SK-N-SH (cell line): ENCODE data around the gene CFAP92. TPM values are rescaled to one million over a fixed set of nuclear protein-coding genes. Genes with fewer than 3 reads are reported as not detected.

Source experiments
- CTCF ChIA-PET: fragments of 300-600, 350-600 bp; formaldehyde crosslinking; extraction: SDS; loops from one replicate; lab custom pipeline; 2021; lab: Yijun Ruan, JAX
- POLR2A ChIA-PET: fragments of 350-600 bp; sonication (Branson Sonifier 250); formaldehyde crosslinking; extraction: SDS; loops from one replicate; lab custom pipeline; 2020; ENCODE audit warnings: antibody characterized with exemption, inconsistent platforms; lab: Yijun Ruan, JAX
- DNase-seq: peaks from one replicate; pipeline ENCODE4 v3.0.0; 2012
- H2AFZ ChIP-seq: fragments of 200-600 bp; sonication (generic); 2 replicates; pipeline ENCODE4 v1.8.1; 2016; ENCODE audit warnings: antibody characterized with exemption, mild to moderate bottlenecking, low read depth
- H3F3A ChIP-seq: fragments of 200-600 bp; sonication (generic); replicated peaks from 2 replicates; pipeline ENCODE3; 2016; ENCODE audit warnings: antibody characterized with exemption, mild to moderate bottlenecking; ENCODE audit not compliant: insufficient read depth
- H3K27ac ChIP-seq, 2 experiments: fragments of 200-500 bp in 1 of 2; fragments of 200-600 bp in 1 of 2; sonication (Bioruptor generic) in 1 of 2; sonication (generic), shearing (Covaris generic) in 1 of 2; 2 replicates each; pipeline versions ENCODE4 v1.5.1 to v1.6.1; 2014 to 2016; ENCODE audit warnings: low read depth in 2 of 2, inconsistent platforms in 1 of 2, low read length in 1 of 2, mild to moderate bottlenecking in 1 of 2, mixed read lengths in 1 of 2
- H3K27me3 ChIP-seq: fragments of 200-600 bp; sonication (generic), shearing (Covaris generic); 2 replicates; pipeline ENCODE4 v1.6.1; 2016; ENCODE audit warnings: mixed run types; ENCODE audit not compliant: insufficient read depth
- H3K36me3 ChIP-seq, 2 experiments: fragments of 200-500 bp in 1 of 2; fragments of 200-600 bp in 1 of 2; sonication (Bioruptor generic) in 1 of 2; sonication (generic) in 1 of 2; replicated peaks in 1 of 2; 2 replicates each; pipeline versions ENCODE3 to v1.5.1; 2014 to 2016; ENCODE audit warnings: low read length in 1 of 2, mild to moderate bottlenecking in 1 of 2; ENCODE audit not compliant: insufficient read depth in 2 of 2, control insufficient read depth in 1 of 2
- H3K4me1 ChIP-seq, 2 experiments: fragments of 200-500 bp in 1 of 2; fragments of 200-600 bp in 1 of 2; sonication (Bioruptor generic) in 1 of 2; sonication (generic), shearing (Covaris generic) in 1 of 2; 2 replicates each; pipeline versions ENCODE4 v1.5.1 to v1.6.1; 2014 to 2016; ENCODE audit warnings: low read depth in 1 of 2, low read length in 1 of 2, mixed run types in 1 of 2; ENCODE audit not compliant: insufficient read depth in 2 of 2, control insufficient read depth in 1 of 2
- H3K4me2 ChIP-seq: fragments of 200-600 bp; sonication (generic), shearing (Covaris generic); 2 replicates; pipeline ENCODE4 v1.6.1; 2017; ENCODE audit warnings: mixed run types
- H3K4me3 ChIP-seq, 2 experiments: fragments of 200-500 bp in 1 of 2; fragments of 200-600 bp in 1 of 2; sonication (Bioruptor generic) in 1 of 2; sonication (generic), shearing (Covaris generic) in 1 of 2; 2 replicates each; pipeline versions ENCODE4 v1.5.1 to v1.8.1; 2014 to 2016; ENCODE audit warnings: low read depth in 2 of 2, inconsistent platforms in 1 of 2, low read length in 1 of 2, mild to moderate bottlenecking in 1 of 2, mixed read lengths in 1 of 2, moderate library complexity in 1 of 2
- H3K79me2 ChIP-seq: fragments of 200-600 bp; sonication (generic); 2 replicates; pipeline ENCODE4 v1.8.1; 2017; ENCODE audit warnings: mild to moderate bottlenecking; ENCODE audit not compliant: insufficient read depth
- H3K9ac ChIP-seq: fragments of 200-600 bp; sonication (generic); 2 replicates; pipeline ENCODE4 v1.6.1; 2017; ENCODE audit warnings: mixed run types
- H3K9me2 ChIP-seq: fragments of 200-600 bp; sonication (generic); 2 replicates; pipeline ENCODE4 v1.6.1; 2017; ENCODE audit warnings: mixed run types
- H3K9me3 ChIP-seq: fragments of 200-600 bp; sonication (generic); 2 replicates; pipeline ENCODE4 v1.6.1; 2017; ENCODE audit warnings: mixed run types, mild to moderate bottlenecking, moderate library complexity
- H4K20me1 ChIP-seq: fragments of 200-600 bp; sonication (generic); 2 replicates; pipeline ENCODE4 v1.6.1; 2017; ENCODE audit warnings: mild to moderate bottlenecking, mixed run types; ENCODE audit not compliant: insufficient read depth
- EP300 ChIP-seq, 2 experiments: IDR thresholded peaks; 2 replicates each; pipeline versions ENCODE4 v1.4.0 to v1.6.1; 2012; ENCODE audit warnings: borderline replicate concordance in 1 of 2, low read depth in 1 of 2, low read length in 1 of 2
- EZH2phosphoT487 ChIP-seq: fragments of 200-600 bp; sonication (generic); IDR thresholded peaks from 2 replicates; pipeline ENCODE4 v1.6.1; 2017; ENCODE audit warnings: low read depth, mixed run types, mild to moderate bottlenecking, antibody characterized with exemption, moderate library complexity, borderline replicate concordance
- FOSL2 ChIP-seq: IDR thresholded peaks from 2 replicates; pipeline ENCODE4 v1.4.0; 2012; ENCODE audit warnings: low read depth, mild to moderate bottlenecking, moderate library complexity, borderline replicate concordance
- FOXJ3 ChIP-seq: sonication (generic); formaldehyde crosslinking; IDR thresholded peaks from 2 replicates; pipeline ENCODE4 v1.5.1; 2020; ENCODE audit warnings: mild to moderate bottlenecking, missing genetic modification reagents
- GABPA ChIP-seq: IDR thresholded peaks from 2 replicates; pipeline ENCODE4 v1.4.0; 2012; ENCODE audit warnings: low read depth, mild to moderate bottlenecking
- GATA2 ChIP-seq: sonication (generic); formaldehyde crosslinking; IDR thresholded peaks from 2 replicates; pipeline ENCODE4 v1.5.0; 2020; ENCODE audit warnings: mild to moderate bottlenecking, missing genetic modification reagents
- JUND ChIP-seq: IDR thresholded peaks from 2 replicates; pipeline ENCODE4 v1.4.0; 2012
- MAX ChIP-seq: IDR thresholded peaks from 2 replicates; pipeline ENCODE4 v1.4.0; 2012; ENCODE audit warnings: low read depth
- NFIC ChIP-seq: IDR thresholded peaks from 2 replicates; pipeline ENCODE4 v1.4.0; 2012; ENCODE audit warnings: borderline replicate concordance
- RAD21 ChIP-seq: IDR thresholded peaks from 2 replicates; pipeline ENCODE4 v1.6.1; 2012; ENCODE audit warnings: mild to moderate bottlenecking, low read length
- RXRA ChIP-seq: IDR thresholded peaks from 2 replicates; pipeline ENCODE4 v1.4.0; 2012; ENCODE audit warnings: low read depth, mild to moderate bottlenecking, borderline replicate concordance
- SIN3A ChIP-seq: IDR thresholded peaks from 2 replicates; pipeline ENCODE4 v1.6.1; 2012; ENCODE audit warnings: low read depth, mild to moderate bottlenecking, low read length, moderate library complexity, borderline replicate concordance
- TAF1 ChIP-seq: IDR thresholded peaks from 2 replicates; pipeline ENCODE4 v1.6.1; 2012; ENCODE audit warnings: low read depth, mild to moderate bottlenecking, low read length, moderate library complexity, borderline replicate concordance
- whole genome bisulfite sequencing: methylation state at CpG from one replicate; pipeline ENCODE4 v1.1.6; 2017; ENCODE audit warnings: low lambda C conversion rate; 5-methylcytosine and 5-hydroxymethylcytosine counted together
- polyA plus RNA-seq, 3 experiments: library from polyadenylated mRNA; depleted of rRNA; stranded (reverse); fragments of >200 nt; gene quantifications; 2 replicates each; pipeline ENCODE4 v1.2.3, GENCODE V29; 2012
- TF ChIP-seq, protein P1 (sequence below): IDR thresholded peaks from 2 replicates; pipeline ENCODE4 v1.6.1; 2012; ENCODE audit warnings: mild to moderate bottlenecking, low read depth, low read length, moderate library complexity
- TF ChIP-seq, protein P2 (sequence below): fragments of 150-350 bp; IDR thresholded peaks from 2 replicates; pipeline ENCODE4 v1.6.1; 2017; ENCODE audit warnings: antibody characterized with exemption, low read length, low read depth, borderline replicate concordance
- TF ChIP-seq, protein P3 (sequence below): fragments of 200-600 bp; sonication (generic); IDR thresholded peaks from 2 replicates; pipeline ENCODE4 v1.6.1; 2017; ENCODE audit warnings: antibody characterized with exemption, mild to moderate bottlenecking, moderate library complexity

Gene CFAP92
- polyA plus RNA-seq, 1 of the 3 experiments (the other 2 are of a cell fraction): not detected

DNA sequence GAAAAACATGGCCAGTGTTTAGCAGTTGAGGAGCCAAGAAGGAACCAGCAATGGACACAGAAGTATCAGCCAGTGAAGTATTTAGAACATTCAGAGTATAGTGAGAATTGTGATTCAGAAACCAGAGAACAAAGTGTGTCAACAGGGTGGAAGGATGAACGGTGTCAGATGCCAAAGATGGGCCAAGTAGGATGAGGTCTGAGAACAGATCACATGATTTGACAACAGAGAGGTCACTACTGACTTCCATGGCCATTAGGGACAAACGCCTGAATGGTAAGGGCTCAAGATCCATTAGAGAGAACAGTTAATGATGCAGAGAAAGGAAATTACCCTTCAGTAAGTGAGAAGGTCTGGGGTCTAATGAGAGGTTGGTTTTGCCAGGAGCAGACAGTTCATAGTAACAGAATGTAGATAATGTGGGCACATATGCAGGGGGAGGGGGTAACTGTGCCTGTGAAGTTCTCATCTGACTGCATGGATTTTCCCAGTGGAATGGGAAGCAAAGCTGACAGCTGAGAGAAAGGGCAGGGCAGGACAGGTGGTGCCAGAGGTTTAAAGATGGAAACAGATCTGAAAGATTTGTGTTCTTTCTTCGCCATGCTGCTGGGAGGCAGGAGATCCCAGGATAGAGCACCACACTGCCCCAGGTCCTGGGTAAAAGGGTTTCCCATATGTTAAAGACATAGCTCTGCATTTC lies 119.2 kb downstream of the CFAP92 start:
- Histone ChIP-seq H3K9me3 (no peaks in the 10 kb centered on the region), H3K27ac (no peak overlapping the region), H3K4me1 (peaks cover 0 to 10% of the 10 kb centered on the region in 2 experiments; a peak in 2 of 4 replicates), H3K9me2 (no peaks in the 10 kb centered on the region), H3K4me2 (no peak overlapping the region), H3F3A (peaks cover 5% of the 10 kb centered on the region), H3K36me3 (peaks cover 0 to 3% of the 10 kb centered on the region in 2 experiments), H3K4me3 (no peak overlapping the region), H2AFZ (no peak overlapping the region), H4K20me1 (no peaks in the 10 kb centered on the region), H3K79me2 (peaks cover 17% of the 10 kb centered on the region; the same call in 1 of the 2 replicates), H3K27me3 (no peaks in the 10 kb centered on the region), H3K9ac (no peak overlapping the region)
- 62% methylated on average over 3 of the region's 3 CpGs for WGBS
- no peak for DNase-seq
- CTCF ChIA-PET: interaction anchor here (1.0 to 2.6 kb wide), 5 partner anchors 9 to 257 kb away, joined by 3 to 11 read pairs (median 4); no protein-coding TSS in a partner anchor
- POLR2A ChIA-PET: no interaction called here
- TF ChIP-seq GATA2 (CRISPR knock-in tag): no peak
- TF ChIP-seq, protein P1, sequence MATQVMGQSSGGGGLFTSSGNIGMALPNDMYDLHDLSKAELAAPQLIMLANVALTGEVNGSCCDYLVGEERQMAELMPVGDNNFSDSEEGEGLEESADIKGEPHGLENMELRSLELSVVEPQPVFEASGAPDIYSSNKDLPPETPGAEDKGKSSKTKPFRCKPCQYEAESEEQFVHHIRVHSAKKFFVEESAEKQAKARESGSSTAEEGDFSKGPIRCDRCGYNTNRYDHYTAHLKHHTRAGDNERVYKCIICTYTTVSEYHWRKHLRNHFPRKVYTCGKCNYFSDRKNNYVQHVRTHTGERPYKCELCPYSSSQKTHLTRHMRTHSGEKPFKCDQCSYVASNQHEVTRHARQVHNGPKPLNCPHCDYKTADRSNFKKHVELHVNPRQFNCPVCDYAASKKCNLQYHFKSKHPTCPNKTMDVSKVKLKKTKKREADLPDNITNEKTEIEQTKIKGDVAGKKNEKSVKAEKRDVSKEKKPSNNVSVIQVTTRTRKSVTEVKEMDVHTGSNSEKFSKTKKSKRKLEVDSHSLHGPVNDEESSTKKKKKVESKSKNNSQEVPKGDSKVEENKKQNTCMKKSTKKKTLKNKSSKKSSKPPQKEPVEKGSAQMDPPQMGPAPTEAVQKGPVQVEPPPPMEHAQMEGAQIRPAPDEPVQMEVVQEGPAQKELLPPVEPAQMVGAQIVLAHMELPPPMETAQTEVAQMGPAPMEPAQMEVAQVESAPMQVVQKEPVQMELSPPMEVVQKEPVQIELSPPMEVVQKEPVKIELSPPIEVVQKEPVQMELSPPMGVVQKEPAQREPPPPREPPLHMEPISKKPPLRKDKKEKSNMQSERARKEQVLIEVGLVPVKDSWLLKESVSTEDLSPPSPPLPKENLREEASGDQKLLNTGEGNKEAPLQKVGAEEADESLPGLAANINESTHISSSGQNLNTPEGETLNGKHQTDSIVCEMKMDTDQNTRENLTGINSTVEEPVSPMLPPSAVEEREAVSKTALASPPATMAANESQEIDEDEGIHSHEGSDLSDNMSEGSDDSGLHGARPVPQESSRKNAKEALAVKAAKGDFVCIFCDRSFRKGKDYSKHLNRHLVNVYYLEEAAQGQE: no peak
- TF ChIP-seq GABPA: no peak
- no peak for TF ChIP-seq RXRA
- no peak for TF ChIP-seq EZH2phosphoT487
- no peak for TF ChIP-seq JUND

- no peak overlapping the region for H3K4me3 ChIP-seq
- no peaks in the 10 kb centered on the region for H3K27me3 ChIP-seq
- peaks cover 0 to 3% of the 10 kb centered on the region in 2 experiments for H3K36me3 ChIP-seq
- peaks cover 9% of the 10 kb centered on the region; the same call in 1 of the 2 replicates for H3K79me2 ChIP-seq
- ChIA-PET CTCF (interaction anchor here (1.1 to 1.5 kb wide), 2 partner anchors 10 to 27 kb away, joined by 3 to 5 read pairs; no protein-coding TSS in a partner anchor), POLR2A (no interaction called here)
- DNase-seq: no peak
- H3K9me3 ChIP-seq: no peaks in the 10 kb centered on the region
- 58% methylated on average over 8 of the region's 8 CpGs for WGBS
- H3K4me1 ChIP-seq: peaks cover 0 to 10% of the 10 kb centered on the region in 2 experiments; a peak in 2 of 4 replicates
- no peak overlapping the region for H3K4me2 ChIP-seq
- no peak overlapping the region for H3K9ac ChIP-seq
- H2AFZ ChIP-seq: no peak overlapping the region
- H3F3A ChIP-seq: no peaks in the 10 kb centered on the region
- no peaks in the 10 kb centered on the region for H4K20me1 ChIP-seq
- no peak overlapping the region for H3K27ac ChIP-seq
- H3K9me2 ChIP-seq: no peaks in the 10 kb centered on the region
- TF ChIP-seq RXRA (no peak), EP300 (IDR thresholded peaks at IDR 0.05; ENCODE audit: borderline replicate concordance in 1 of 2, low read depth in 1 of 2, low read length in 1 of 2) (no peak), TAF1 (no peak), MAX (no peak), SIN3A (no peak), RAD21 (no peak), NFIC (no peak), JUND (no peak), FOXJ3 (CRISPR knock-in tag) (no peak), EZH2phosphoT487 (no peak), FOSL2 (no peak)
- TF ChIP-seq, protein P2, sequence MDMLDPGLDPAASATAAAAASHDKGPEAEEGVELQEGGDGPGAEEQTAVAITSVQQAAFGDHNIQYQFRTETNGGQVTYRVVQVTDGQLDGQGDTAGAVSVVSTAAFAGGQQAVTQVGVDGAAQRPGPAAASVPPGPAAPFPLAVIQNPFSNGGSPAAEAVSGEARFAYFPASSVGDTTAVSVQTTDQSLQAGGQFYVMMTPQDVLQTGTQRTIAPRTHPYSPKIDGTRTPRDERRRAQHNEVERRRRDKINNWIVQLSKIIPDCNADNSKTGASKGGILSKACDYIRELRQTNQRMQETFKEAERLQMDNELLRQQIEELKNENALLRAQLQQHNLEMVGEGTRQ: no peak
- TF ChIP-seq, protein P3, sequence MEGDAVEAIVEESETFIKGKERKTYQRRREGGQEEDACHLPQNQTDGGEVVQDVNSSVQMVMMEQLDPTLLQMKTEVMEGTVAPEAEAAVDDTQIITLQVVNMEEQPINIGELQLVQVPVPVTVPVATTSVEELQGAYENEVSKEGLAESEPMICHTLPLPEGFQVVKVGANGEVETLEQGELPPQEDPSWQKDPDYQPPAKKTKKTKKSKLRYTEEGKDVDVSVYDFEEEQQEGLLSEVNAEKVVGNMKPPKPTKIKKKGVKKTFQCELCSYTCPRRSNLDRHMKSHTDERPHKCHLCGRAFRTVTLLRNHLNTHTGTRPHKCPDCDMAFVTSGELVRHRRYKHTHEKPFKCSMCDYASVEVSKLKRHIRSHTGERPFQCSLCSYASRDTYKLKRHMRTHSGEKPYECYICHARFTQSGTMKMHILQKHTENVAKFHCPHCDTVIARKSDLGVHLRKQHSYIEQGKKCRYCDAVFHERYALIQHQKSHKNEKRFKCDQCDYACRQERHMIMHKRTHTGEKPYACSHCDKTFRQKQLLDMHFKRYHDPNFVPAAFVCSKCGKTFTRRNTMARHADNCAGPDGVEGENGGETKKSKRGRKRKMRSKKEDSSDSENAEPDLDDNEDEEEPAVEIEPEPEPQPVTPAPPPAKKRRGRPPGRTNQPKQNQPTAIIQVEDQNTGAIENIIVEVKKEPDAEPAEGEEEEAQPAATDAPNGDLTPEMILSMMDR: no peak
Measured at GRCh38 chr3:128873244-128874022, 120.4 kb downstream of the CFAP92 start.
